Smooth muscle cell (in vitro differentiated cells): ENCODE results near the gene SCART1. TPM values are rescaled to one million over a fixed set of nuclear protein-coding genes. Genes with fewer than 3 reads are reported as not detected.

ENCODE experiments used
- DNase-seq: peaks from one replicate; lab custom pipeline; 2025; ENCODE audit not compliant: unreplicated experiment; lab: John Stamatoyannopoulos, UW
- H2AFZ ChIP-seq: fragments of 200-600 bp; sonication (generic); 2 replicates; pipeline ENCODE4 v1.6.0; 2016; ENCODE audit warnings: antibody characterized with exemption, low read depth, mild to moderate bottlenecking
- H3F3A ChIP-seq: fragments of 200-600 bp; sonication (generic); 2 replicates; pipeline ENCODE4 v1.6.0; 2017; ENCODE audit warnings: antibody characterized with exemption, low read depth
- H3K27ac ChIP-seq: fragments of 200-600 bp; sonication (generic); 2 replicates; pipeline ENCODE4 v1.5.1; 2016; ENCODE audit warnings: low read depth, mild to moderate bottlenecking
- H3K27me3 ChIP-seq: fragments of 200-600 bp; sonication (generic); 2 replicates; pipeline ENCODE4 v1.6.1; 2016; ENCODE audit warnings: low read depth, mild to moderate bottlenecking
- H3K36me3 ChIP-seq: fragments of 200-600 bp; sonication (generic); 2 replicates; pipeline ENCODE4 v1.5.1; 2016; ENCODE audit warnings: low read depth
- H3K4me1 ChIP-seq: fragments of 200-600 bp; sonication (generic); 2 replicates; pipeline ENCODE4 v1.5.1; 2016; ENCODE audit warnings: low read depth
- H3K4me2 ChIP-seq: fragments of 200-600 bp; sonication (generic); 2 replicates; pipeline ENCODE4 v1.6.0; 2016; ENCODE audit warnings: mild to moderate bottlenecking
- H3K4me3 ChIP-seq: fragments of 200-600 bp; sonication (generic); 2 replicates; pipeline ENCODE4 v1.5.1; 2016; ENCODE audit warnings: mild to moderate bottlenecking
- H3K79me2 ChIP-seq: fragments of 200-600 bp; sonication (generic); 2 replicates; pipeline ENCODE4 v1.6.0; 2016; ENCODE audit warnings: low read depth, mild to moderate bottlenecking
- H3K9ac ChIP-seq: fragments of 200-600 bp; sonication (generic); 2 replicates; pipeline ENCODE4 v1.6.0; 2016; ENCODE audit warnings: low read depth
- H3K9me3 ChIP-seq: fragments of 200-600 bp; sonication (generic); replicated peaks from 2 replicates; pipeline ENCODE4 v1.5.1; 2016; ENCODE audit warnings: low read depth
- H4K20me1 ChIP-seq: fragments of 200-600 bp; sonication (generic); 2 replicates; pipeline ENCODE4 v1.6.0; 2016; ENCODE audit warnings: low read depth
- CTCF ChIP-seq: fragments of 200-600 bp; sonication (generic); IDR thresholded peaks from 2 replicates; pipeline ENCODE4 v1.5.1; 2017; ENCODE audit warnings: borderline replicate concordance, mild to moderate bottlenecking, antibody characterized with exemption; ENCODE audit not compliant: insufficient read depth, poor library complexity, severe bottlenecking
- WGBS: methylation state at CpG from one replicate; pipeline ENCODE4 v1.1.7; 2016; ENCODE audit warnings: low lambda C conversion rate; 5-methylcytosine and 5-hydroxymethylcytosine counted together
- polyA plus RNA-seq: library from polyadenylated mRNA; unstranded; fragments of >200 nt; fragmentation: Nextera tagmentation; extraction: Ambion mirVana; gene quantifications from 2 replicates; pipeline ENCODE4 v1.2.1, GENCODE V29; 2016
- total RNA-seq: library from RNA; depleted of rRNA; stranded (reverse); fragments of >200 nt; gene quantifications from 2 replicates; pipeline ENCODE4 v1.2.3, GENCODE V29; 2014

Gene SCART1
- total and polyA plus RNA-seq, 2 experiments from 2014 or later: 0.45 to 2.2 TPM

- WGBS: 86% methylated on average over 4 of the region's 4 CpGs
- H3K4me2 ChIP-seq: no peak overlapping the region
- TF ChIP-seq CTCF: no peak
- no peaks in the 10 kb centered on the region for H3K79me2 ChIP-seq
- no peaks in the 10 kb centered on the region for H3K27me3 ChIP-seq
- no peaks in the 10 kb centered on the region for H3K4me1 ChIP-seq
- no peak overlapping the region for H3K27ac ChIP-seq
- H3F3A ChIP-seq: no peaks in the 10 kb centered on the region
- H4K20me1 ChIP-seq: no peaks in the 10 kb centered on the region
- H3K4me3 ChIP-seq: no peak overlapping the region
- H3K9me3 ChIP-seq: peaks cover 7% of the 10 kb centered on the region
- DNase-seq: no peak
- H3K36me3 ChIP-seq: no peaks in the 10 kb centered on the region
- no peak overlapping the region for H2AFZ ChIP-seq
- H3K9ac ChIP-seq: no peak overlapping the region
Measured at GRCh38 chr10:133509700-133510099, 56.0 kb downstream of the SCART1 start.

- H3K4me2 ChIP-seq: no peak overlapping the region
- H3K4me1 ChIP-seq: no peaks in the 10 kb centered on the region
- H3K27ac ChIP-seq: no peak overlapping the region
- no peak for DNase-seq
- H3K9me3 ChIP-seq: peaks cover 11% of the 10 kb centered on the region
- no peak for TF ChIP-seq CTCF
- no peaks in the 10 kb centered on the region for H3K36me3 ChIP-seq
- no peak overlapping the region for H2AFZ ChIP-seq
- WGBS: 72% methylated on average over 4 of the region's 4 CpGs
- no peaks in the 10 kb centered on the region for H4K20me1 ChIP-seq
- no peak overlapping the region for H3K4me3 ChIP-seq
- H3K9ac ChIP-seq: no peak overlapping the region
- H3K79me2 ChIP-seq: no peaks in the 10 kb centered on the region
- no peaks in the 10 kb centered on the region for H3F3A ChIP-seq
- no peaks in the 10 kb centered on the region for H3K27me3 ChIP-seq
Measured at GRCh38 chr10:133511408-133511807, 57.7 kb downstream of the SCART1 start.

- Histone ChIP-seq H3K4me1 (no peaks in the 10 kb centered on the region), H3K79me2 (no peaks in the 10 kb centered on the region), H3K4me3 (no peak overlapping the region), H3K9me3 (peaks cover 17% of the 10 kb centered on the region), H3K27ac (no peak overlapping the region), H3F3A (no peaks in the 10 kb centered on the region), H3K27me3 (no peaks in the 10 kb centered on the region), H4K20me1 (no peaks in the 10 kb centered on the region), H3K9ac (no peak overlapping the region), H3K36me3 (no peaks in the 10 kb centered on the region), H3K4me2 (no peak overlapping the region), H2AFZ (no peak overlapping the region)
- no peak for DNase-seq
- WGBS: 51% methylated on average over 4 of the region's 4 CpGs
- TF ChIP-seq CTCF: no peak
Measured at GRCh38 chr10:133511907-133512528, 58.3 kb downstream of the SCART1 start.

- 67% methylated on average over 4 of the region's 4 CpGs for WGBS
- Histone ChIP-seq H3K9ac (no peak overlapping the region), H3F3A (no peaks in the 10 kb centered on the region), H3K9me3 (peaks cover 15% of the 10 kb centered on the region), H3K36me3 (no peaks in the 10 kb centered on the region), H3K4me3 (no peak overlapping the region), H2AFZ (no peak overlapping the region), H4K20me1 (no peaks in the 10 kb centered on the region), H3K27ac (no peak overlapping the region), H3K4me1 (no peaks in the 10 kb centered on the region), H3K27me3 (no peaks in the 10 kb centered on the region), H3K4me2 (no peak overlapping the region), H3K79me2 (no peaks in the 10 kb centered on the region)
- DNase-seq: no peak
- TF ChIP-seq CTCF: no peak
Measured at GRCh38 chr10:133515471-133515870, 61.7 kb downstream of the SCART1 start.
